GM21390 (cell line): ENCODE results near the gene TRIOBP.

Experiments
- ATAC-seq: cut with Tn5 transposase; IDR thresholded peaks from one replicate; pipeline ENCODE4 v1.9.1; 2021; ENCODE audit not compliant: unreplicated experiment

TRIOBP gene

GRCh38 chr22:37669586-37669985 lies 27.3 kb upstream of the TRIOBP start:
- no peak for ATAC-seq

GRCh38 chr22:37672206-37672919 lies 24.5 kb upstream of the TRIOBP start:
- ATAC-seq = no peak

- ATAC-seq = no peak
Observed at GRCh38 chr22:37672920-37673455, 23.9 kb upstream of the TRIOBP start.

DNA sequence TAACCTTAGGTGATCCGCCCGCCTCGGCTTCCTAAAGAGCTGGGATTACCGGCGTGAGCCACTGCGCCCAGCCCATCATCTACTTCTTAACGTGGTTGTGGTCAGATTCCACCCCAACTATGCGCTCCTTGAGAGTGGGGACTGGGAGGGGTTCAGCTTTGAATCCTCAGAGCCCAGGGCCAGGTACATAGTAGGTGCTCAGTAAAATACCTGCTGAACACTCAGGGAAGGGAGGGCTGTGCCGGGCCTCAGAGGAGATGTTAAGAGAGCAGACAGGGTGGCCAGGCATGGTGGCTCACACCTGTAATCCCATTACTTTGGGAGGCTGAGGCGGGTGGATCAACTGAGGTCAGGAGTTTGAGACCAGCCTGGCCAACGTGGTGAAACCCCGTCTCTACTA lies 22.6 kb upstream of the TRIOBP start:
- ATAC-seq = no peak

GRCh38 chr22:37674951-37675929 lies 21.6 kb upstream of the TRIOBP start, which contains the start of gene LGALS1:
TSS of gene LGALS1 (plus strand) at chr22:37675636. CDS start at chr22:37675703, 67 bp downstream.
- ATAC-seq = peak; percentile 47

DNA sequence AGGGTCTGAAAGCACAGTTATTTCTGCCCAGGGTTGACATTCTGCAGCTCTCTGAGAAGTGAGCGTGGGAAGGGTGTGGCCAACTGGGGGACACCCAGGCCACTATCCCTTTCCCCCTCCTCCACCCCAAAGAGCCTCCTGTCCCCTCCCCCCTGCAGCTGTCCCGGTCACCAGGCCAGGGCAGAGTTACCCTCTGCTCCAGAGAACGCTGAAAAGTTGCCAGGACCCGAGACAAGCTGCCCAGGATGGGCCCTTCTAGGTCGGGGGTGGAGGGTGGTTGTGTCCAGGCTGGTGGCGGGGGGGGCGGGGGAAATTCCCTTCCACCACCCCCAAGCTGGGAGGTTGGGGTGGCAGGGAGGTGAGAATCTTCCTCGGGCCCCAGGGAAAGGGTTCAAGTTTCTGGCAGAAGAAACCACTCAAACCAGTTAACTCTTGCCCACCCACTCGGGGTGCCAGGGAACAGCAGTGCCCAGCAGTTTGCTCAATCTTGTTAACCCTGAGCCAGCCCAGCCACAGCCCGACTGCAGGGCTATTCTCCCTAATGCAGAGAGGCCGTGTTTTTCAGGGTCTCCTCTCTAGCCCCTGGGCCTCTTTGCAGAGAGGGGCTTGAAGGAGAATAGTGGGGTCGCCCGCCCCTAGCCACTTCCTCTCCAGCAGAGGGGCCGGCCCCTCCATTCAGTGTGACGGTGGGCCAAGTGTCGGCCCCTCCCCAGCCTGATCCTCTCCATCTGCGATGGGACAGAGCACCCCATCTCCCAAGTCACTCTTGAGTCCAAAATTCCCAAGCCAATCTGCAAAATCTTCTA lies 20.7 kb upstream of the TRIOBP start:
- peak; percentile 12 for ATAC-seq

DNA sequence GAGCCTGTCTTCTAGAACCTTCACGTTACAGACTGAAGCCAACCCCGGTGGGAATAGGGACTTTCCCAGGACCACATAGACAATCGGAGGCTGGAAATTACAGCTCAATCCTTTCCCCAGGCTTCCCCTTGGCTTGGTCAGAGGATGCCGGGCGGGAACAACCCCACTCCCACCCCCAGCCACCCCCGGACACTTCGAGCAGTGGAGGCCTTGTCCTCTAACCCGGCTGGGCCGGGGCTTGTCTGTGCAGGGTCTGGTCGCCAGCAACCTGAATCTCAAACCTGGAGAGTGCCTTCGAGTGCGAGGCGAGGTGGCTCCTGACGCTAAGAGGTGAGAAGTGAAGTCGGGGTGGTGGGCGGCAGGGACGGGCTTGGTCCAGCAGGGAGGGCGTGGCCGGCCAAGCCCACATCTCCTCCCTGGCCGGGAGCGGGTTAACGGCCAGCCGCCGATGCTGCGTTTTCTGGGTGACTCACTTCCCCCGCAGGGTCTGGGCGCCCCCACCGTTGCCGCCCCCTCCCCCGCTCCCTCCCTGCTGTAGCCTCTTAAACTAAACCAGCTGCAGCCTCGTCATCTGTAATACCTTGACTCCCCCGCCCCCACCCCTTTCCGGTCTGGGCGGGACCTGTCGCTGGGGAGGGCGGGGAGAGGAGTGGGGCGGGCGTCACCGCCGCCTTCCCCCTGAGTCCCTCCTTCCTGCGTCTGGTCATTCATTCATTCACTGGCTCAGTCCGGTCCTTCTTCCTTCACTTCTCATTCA lies 19.9 kb upstream of the TRIOBP start:
- ATAC-seq = peak; percentile 44

DNA sequence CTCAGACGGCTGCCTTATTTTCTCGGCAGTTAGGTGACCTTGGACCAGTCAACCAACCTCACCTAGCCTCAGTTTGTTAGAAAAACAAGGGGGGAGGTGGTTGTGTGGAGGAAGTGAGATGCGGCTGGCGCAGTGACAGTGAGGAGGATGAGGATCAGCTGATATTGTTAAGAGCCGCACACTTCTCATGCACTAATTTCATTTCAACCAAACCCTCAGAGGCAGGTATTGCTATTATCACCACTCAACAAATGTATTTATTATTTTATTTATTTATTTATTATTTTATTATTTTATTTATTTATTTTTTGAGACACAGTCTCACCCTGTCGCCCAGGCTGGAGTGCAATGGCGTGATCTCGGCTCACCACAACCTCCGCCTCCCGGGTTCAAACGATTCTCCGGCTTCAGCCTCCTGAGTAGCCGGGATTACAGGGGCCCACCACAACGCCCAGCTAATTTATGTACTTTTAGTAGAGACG lies 19.3 kb upstream of the TRIOBP start:
- no peak for ATAC-seq

- ATAC-seq = no peak
Observed at GRCh38 chr22:37678372-37678771, 18.5 kb upstream of the TRIOBP start.

DNA sequence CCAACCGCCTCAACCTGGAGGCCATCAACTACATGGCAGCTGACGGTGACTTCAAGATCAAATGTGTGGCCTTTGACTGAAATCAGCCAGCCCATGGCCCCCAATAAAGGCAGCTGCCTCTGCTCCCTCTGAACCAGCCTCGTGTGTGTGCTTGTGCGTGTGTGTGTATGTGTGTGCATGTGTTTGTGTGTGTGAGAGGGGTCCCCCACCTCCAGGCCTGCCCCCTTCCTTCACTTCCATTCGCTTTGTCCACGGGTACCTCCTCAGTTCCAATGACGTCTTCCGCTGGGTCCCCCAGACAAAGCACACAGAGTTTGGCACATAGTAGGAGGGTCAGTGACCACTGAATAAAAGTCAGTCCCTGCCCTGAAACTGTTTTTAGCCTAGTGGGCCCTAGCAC lies 17.2 kb upstream of the TRIOBP start:
- no peak for ATAC-seq

DNA sequence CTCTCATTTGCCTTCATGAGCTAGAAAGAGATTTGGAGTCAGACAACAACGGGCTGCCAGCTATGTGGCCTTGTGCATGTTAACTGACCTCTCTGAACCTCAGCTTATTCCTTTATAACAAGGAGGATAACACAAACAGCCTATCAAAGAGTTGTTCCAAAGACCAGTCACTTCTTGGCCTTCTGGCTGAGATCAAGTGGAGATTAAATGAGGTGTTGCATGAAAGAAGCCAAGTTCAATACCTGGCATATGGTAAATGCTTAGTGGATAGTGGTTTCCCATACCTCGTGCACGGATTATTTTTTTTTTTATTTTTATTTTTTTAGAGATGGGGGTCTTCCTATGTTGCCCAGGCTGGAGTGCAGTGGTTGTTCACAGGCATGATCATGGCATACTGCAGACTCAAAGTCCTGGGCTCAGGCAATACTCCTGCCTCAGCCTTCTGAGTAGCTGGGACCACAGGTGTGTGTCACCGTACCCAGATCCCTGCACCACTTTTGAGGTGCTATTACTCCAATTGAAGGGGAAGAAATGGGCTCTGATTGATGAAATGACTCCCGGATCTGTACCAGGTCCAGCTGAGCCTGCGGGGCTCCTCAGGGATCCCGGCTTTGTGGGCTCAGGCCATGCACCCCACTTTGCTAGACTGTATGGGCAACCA lies 16.5 kb upstream of the TRIOBP start:
- ATAC-seq = no peak

- ATAC-seq = no peak
Observed at GRCh38 chr22:37681001-37681424, 15.8 kb upstream of the TRIOBP start.

- ATAC-seq = no peak
Observed at GRCh38 chr22:37681556-37682049, 15.2 kb upstream of the TRIOBP start.

- ATAC-seq = no peak
Observed at GRCh38 chr22:37684803-37685615, 11.8 kb upstream of the TRIOBP start.

- peak; percentile 76 for ATAC-seq
Observed at GRCh38 chr22:37686002-37686982, 10.6 kb upstream of the TRIOBP start, which contains the start of gene NOL12. TSS of gene NOL12 (plus strand) at chr22:37686343. CDS start at chr22:37686393, 50 bp downstream.

DNA sequence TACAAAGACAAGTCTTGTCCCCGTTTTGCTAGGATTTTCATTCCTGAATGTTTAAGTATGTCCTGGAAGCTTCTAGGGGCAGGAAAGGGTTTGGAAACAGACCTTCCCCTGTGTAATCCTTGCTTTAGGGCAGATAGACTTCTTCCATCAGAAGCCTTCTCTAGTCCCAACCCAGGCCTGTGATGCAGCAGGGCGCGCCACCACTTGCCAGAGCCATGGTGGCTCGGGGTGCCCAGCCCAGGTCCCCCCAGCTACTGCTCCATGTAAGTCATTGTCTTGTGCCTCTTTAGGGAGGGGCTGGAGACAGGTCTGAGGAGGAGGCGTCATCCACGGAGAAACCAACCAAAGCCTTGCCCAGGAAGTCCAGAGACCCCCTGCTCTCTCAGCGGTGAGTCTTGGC lies 6.4 kb upstream of the TRIOBP start:
- no peak for ATAC-seq

GRCh38 chr22:37690901-37691504 lies 5.8 kb upstream of the TRIOBP start:
- ATAC-seq = no peak
